AG04450 (cell line): ENCODE data around the gene UCK2. TPM values are rescaled to one million over a fixed set of nuclear protein-coding genes. Genes with fewer than 3 reads are reported as not detected.

Experiments
- CTCF ChIA-PET: fragments of 300-600, 350-600 bp; formaldehyde crosslinking; extraction: SDS; loops from one replicate; lab custom pipeline; 2022; ENCODE audit warnings: antibody characterized with exemption, inconsistent platforms; lab: Charles Lee
- POLR2A ChIA-PET: fragments of 350-600 bp; formaldehyde crosslinking; extraction: SDS; loops from one replicate; lab custom pipeline; 2021; ENCODE audit warnings: antibody characterized with exemption, inconsistent platforms; lab: Yijun Ruan, JAX
- DNase-seq: peaks from one replicate; pipeline ENCODE4 v3.0.0-alpha.2; 2011; ENCODE audit warnings: low read depth, low spot score
- H3K27ac ChIP-seq: one replicate; pipeline ENCODE4 v1.5.1; 2012; ENCODE audit warnings: low read depth, low read length, control low read depth
- H3K27me3 ChIP-seq: one replicate; pipeline ENCODE4 v1.6.0; 2012; ENCODE audit warnings: low read length; ENCODE audit not compliant: control insufficient read depth, insufficient read depth
- H3K4me3 ChIP-seq: 2 replicates; pipeline ENCODE4 v1.5.1; 2011; ENCODE audit warnings: mild to moderate bottlenecking, low read depth, low read length, control low read depth
- H3K9me3 ChIP-seq: 2 replicates; pipeline ENCODE4 v1.5.1; 2012; ENCODE audit warnings: low read length; ENCODE audit not compliant: control insufficient read depth, insufficient read depth
- CTCF ChIP-seq: IDR thresholded peaks from 2 replicates; pipeline ENCODE4 v1.5.1; 2011; ENCODE audit warnings: low read depth, low read length, control low read depth, inconsistent platforms
- polyA plus RNA-seq: library from polyadenylated mRNA; depleted of rRNA; stranded (reverse); fragments of >200 nt; gene quantifications from 2 replicates; pipeline ENCODE4 v1.2.3, GENCODE V29; 2011

The UCK2 gene
- polyA plus RNA-seq, 1 experiment, result 52.7 TPM

GRCh38 chr1:165837838-165838364, 10.5 kb downstream of the UCK2 start:
- Histone ChIP-seq H3K27me3 (no peaks in the 10 kb centered on the region), H3K27ac (no peak overlapping the region), H3K9me3 (no peaks in the 10 kb centered on the region), H3K4me3 (no peak overlapping the region)
- ChIA-PET POLR2A (no interaction called here), CTCF (interaction anchor here (1.0 kb wide), 1 partner anchor 34 kb away, joined by 3 read pairs; no protein-coding TSS in a partner anchor)
- TF ChIP-seq CTCF, result no peak
- no peak for DNase-seq

GRCh38 chr1:165840423-165840822, 13.0 kb downstream of the UCK2 start:
- H3K27ac ChIP-seq, result no peak overlapping the region
- DNase-seq, result no peak
- TF ChIP-seq CTCF, result no peak
- H3K9me3 ChIP-seq, result no peaks in the 10 kb centered on the region
- no peaks in the 10 kb centered on the region for H3K27me3 ChIP-seq
- no peak overlapping the region for H3K4me3 ChIP-seq
- POLR2A ChIA-PET, result no interaction called here
- CTCF ChIA-PET, result no interaction called here

- CTCF ChIA-PET, result interaction anchor here (0.6 to 0.7 kb wide), 2 partner anchors 73 to 88 kb away, joined by 3 to 7 read pairs; no protein-coding TSS in a partner anchor
- H3K27ac ChIP-seq, result peak overlapping the region; percentile 41
- DNase-seq, result no peak
Measured at GRCh38 chr1:165841582-165842017, 14.2 kb downstream of the UCK2 start.

GRCh38 chr1:165842023-165842670, 14.7 kb downstream of the UCK2 start:
- Histone ChIP-seq H3K9me3 (no peaks in the 10 kb centered on the region), H3K4me3 (no peak overlapping the region), H3K27me3 (no peaks in the 10 kb centered on the region), H3K27ac (peak overlapping the region; percentile 63)
- CTCF ChIA-PET, result interaction anchor here (0.6 to 1.0 kb wide), 2 partner anchors 73 to 144 kb away, joined by 3 to 4 read pairs; no protein-coding TSS in a partner anchor
- POLR2A ChIA-PET, result interaction anchor here (1.1 kb wide), 1 partner anchor 13 kb away, joined by 4 read pairs; no protein-coding TSS in a partner anchor
- TF ChIP-seq CTCF, result no peak
- DNase-seq, result no peak

More at GRCh38 chr1:165841582-165842017, 14.2 kb downstream of the UCK2 start:
- no peaks in the 10 kb centered on the region for H3K27me3 ChIP-seq
- TF ChIP-seq CTCF, result no peak
- H3K9me3 ChIP-seq, result no peaks in the 10 kb centered on the region
- H3K4me3 ChIP-seq, result no peak overlapping the region
- POLR2A ChIA-PET, result interaction anchor here (0.6 to 1.1 kb wide), 2 partner anchors 13 to 73 kb away, joined by 4 read pairs; partner anchors contain the start of gene TMCO1

- POLR2A ChIA-PET, result no interaction called here
- no peak for DNase-seq
- Histone ChIP-seq H3K4me3 (peak overlapping the region; percentile 18), H3K27me3 (no peaks in the 10 kb centered on the region), H3K27ac (peak overlapping the region; percentile 63), H3K9me3 (no peaks in the 10 kb centered on the region)
- TF ChIP-seq CTCF, result no peak
- CTCF ChIA-PET, result interaction anchor here (1.0 kb wide), 1 partner anchor 145 kb away, joined by 4 read pairs; no protein-coding TSS in a partner anchor
Measured at GRCh38 chr1:165842671-165843129, 15.3 kb downstream of the UCK2 start.
